Islet precursor cell (in vitro differentiated cells): Measurements from ENCODE around the gene SMC4.
A peak's percentile ranks its signal among the peaks of the same experiment; 100 is the strongest.

Source experiments
- DNase-seq: peaks from one replicate; pipeline ENCODE4 v3.0.0-alpha.2; 2018

Gene SMC4

DNA sequence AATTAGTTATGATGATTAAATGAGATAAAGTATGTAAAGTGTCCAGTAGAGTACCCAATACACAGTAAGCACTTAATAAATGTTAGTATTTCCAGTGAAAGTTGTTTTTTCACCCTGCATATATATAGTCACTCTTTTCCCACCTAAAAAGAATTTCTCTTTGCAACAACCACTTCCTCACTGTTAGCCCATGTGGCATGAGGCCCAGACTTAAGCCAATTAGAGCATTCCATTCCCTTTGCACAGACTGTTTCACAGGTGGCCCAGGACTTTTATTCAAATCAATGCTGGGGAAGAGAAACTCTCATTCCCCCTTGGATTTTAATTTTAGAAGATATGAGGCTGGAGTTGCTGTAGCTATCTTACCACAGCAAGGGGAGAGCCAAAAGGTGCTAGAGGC is 4.2 kb upstream of the SMC4 start:
- DNase-seq = peak; percentile 55

DNA sequence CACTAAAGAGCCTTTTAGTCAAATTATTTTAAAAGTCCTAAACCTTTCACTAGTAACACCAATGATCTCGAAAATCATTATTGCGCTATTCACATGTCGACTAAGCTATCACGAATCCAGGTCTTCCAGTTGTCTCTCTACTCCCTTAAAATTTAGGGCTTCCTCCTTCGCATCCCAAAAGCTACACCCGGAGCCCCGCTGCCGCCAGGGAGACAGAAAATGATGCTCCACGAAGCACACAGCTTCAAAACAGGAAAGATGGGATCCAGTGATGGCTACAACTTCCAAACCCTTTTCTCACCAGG is 678 bp upstream of the SMC4 start:
- no peak for DNase-seq

DNA sequence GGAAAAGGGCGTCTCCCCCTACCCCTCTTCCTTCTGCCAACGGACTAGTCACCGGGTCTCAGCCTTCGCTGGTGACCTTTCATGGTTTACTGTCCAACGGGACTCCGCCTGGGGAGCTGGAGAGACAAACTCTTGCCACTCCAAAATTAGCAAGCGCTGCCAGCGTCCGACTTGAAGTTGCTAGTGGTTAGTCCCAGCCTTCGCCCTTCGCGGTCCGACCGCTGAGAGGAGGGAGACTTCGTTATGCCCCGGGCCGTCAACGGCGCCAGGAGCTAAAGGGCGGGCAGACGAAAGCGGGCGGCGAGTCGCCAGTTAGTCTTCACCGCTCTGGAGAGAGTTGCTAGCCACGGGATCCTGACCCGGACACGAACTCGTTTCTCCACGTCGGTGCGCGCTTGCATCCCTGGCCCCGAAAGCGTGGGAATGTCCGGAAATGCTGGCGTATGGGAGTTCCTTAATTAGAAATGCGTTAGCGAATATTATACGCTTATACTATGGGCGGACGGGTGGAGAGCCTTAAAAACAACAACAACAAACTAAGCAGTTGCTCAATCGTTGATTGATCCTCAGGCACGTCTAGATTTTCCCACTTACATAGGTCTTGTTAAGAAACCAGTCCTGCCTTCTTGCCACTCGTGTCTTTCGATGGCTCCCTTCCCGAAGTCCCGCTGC is 716 bp downstream of the SMC4 start:
- DNase-seq = peak; percentile 69

DNA sequence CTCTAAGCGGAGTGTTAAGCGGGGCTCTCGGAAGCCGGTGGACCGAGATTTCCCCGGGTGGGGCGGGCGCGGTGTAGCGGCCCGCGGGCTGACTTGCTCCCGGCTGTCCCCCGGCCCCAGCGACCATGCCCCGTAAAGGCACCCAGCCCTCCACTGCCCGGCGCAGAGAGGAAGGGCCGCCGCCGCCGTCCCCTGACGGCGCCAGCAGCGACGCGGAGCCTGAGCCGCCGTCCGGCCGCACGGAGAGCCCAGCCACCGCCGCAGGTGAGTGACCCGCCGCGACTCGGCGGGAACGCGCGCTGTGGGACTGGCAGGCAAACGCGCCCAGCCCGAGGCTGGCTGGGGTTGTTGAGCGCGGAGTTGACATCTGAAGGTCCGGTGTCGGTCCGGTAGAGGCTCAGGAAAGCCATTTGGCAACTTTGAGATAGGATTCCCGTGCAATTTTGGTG is 1.3 kb downstream of the SMC4 start:
- peak; percentile 62 for DNase-seq

DNA sequence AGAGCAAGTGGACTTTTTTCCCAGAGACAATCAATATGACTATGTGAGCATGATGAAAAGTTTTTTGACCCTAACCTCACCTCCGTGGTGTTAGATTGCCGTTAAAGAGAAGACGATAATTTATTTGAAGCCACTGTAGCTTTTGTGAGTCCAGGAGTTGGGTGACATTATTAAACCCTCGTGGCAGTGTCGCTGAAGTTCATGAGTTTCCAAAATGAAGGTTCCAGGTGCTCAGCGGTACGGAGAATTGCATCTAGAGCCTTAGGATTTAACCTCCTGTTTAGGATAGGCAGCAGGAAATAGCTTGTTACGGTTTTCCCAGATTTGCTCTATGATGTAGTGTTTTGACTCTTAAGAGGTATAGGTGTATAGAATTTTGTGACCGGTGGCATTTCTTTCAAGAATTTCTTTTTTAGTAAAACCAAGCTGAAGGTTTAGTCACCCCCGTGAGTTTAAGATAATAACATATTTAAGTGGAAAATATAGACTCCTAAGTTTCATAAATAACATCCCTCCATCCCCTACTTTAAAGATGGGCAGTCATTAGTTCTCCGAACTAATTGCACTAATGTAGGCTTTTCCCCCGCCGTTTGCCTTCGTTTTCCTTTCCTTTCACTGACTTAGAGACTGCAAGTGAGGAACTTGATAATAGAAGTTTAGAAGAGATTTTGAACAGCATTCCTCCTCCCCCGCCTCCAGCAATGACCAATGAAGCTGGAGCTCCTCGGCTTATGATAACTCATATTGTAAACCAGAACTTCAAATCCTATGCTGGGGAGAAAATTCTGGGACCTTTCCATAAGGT is 2.0 kb downstream of the SMC4 start:
- no peak for DNase-seq

DNA sequence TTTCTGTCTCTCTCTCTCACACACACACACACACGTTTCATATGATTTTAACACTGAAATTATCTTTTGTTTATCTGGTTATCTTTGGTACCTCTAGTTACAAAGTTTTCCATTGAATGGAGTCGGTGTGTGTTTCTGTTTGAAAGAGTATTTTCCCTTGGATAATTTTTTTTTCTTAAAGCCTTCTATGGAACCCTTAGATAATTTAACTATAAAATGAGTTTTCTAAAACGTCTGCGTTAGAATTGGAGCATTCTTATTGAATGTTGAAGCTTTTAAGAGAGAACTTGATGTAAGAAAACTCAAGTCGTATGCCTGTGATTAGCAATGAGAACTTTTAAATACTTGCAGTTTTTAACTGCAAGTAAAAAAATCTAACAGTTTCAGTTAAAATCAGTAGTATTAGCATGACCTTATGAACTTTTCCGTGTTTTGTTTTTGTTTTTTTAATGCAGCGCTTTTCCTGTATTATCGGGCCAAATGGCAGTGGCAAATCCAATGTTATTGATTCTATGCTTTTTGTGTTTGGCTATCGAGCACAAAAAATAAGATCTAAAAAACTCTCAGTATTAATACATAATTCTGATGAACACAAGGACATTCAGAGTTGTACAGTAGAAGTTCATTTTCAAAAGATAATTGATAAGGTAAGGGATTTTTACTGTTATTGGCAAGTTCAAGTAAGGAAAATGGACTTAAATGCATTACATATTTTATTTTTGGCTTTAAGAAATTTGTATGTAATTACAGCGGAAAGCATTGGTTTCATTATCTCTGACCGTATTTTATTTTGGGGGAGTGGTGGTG is 3.0 kb downstream of the SMC4 start:
- DNase-seq = no peak

DNA sequence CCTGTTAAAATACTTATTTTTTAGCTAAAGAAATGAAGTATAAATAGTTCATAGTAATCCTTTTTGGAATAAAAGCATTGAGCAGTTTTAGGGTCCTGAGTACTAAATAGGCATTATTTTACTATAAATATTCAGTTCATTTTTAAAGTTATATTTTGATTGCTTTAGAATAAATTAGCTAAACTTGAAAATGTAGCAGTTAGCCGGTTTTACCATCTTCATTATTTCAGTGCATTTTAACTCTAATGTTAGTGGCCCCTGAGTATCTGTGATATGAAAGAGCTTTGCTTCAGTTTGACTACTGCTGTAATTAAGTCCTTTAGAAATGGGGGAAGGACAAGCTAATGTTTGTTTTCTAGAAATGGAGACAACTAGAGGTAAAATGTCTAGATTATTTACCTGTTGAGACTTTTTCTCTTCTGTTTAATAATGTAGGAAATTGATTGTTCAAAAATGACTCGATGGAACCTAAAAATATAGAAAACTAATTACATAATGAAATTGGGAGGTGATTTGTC is 3.6 kb downstream of the SMC4 start:
- no peak for DNase-seq

DNA sequence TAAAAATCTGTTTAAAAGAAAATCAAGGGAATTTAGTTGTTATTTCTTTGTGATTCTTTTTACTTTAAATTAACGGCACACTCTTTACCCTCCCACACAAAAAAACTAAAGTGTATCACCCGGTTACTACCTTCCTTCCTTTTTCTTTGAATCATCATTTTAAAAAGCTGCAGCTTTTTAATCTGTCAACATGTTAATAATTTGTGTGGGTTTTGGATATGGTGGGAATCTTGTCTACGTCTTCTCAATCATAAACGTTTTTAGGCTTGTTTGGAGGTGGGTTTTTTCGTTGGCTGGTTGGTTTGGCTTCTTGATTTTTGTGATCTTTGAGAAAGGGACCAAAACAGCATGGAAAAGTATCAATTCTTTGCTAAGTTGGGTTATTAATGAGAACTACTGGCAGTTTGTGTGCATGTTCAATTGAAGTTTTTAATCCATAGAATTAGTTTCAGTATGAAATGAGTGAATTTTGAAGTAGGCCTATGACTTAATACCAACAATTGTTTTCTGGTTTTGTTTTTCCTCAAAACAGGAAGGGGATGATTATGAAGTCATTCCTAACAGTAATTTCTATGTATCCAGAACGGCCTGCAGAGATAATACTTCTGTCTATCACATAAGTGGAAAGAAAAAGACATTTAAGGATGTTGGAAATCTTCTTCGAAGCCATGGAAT is 4.5 kb downstream of the SMC4 start:
- DNase-seq = no peak

DNA sequence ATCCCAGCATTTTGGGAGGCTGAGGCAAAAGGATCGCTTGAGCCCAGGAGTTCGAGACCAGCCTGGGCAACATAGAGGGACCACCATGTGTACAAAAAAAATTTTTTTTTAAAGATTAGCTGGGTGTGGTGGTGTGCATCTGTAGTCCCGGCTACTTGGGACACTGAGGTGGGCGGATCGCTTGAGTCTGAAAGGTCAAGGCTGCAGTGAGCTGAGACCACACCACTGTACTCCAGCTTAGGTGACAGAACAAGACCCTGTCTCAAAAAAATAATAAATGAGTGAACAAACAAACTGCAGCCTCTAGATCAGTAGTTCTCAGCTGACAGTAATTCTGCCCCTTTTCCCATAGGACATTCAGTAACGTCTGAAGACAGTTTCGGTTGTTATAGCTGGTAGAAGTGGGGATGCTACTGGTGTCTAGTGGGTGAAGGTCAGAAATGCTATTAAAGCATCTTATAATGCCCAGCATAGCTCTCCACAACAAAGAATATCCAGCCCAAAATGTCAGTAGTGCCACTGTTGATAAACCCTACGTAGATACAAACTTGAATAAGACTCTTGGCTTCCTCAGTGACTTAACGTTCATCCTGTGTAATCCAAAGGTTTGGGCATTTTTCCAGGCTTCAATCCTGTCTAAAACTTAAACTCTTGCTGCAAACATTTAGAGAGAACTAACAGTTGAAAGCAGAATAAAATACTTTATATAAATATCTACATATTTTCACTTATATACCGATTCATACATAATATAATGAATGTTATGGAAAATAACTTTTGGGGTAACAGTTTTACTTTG is 10.6 kb downstream of the SMC4 start:
- DNase-seq = no peak

DNA sequence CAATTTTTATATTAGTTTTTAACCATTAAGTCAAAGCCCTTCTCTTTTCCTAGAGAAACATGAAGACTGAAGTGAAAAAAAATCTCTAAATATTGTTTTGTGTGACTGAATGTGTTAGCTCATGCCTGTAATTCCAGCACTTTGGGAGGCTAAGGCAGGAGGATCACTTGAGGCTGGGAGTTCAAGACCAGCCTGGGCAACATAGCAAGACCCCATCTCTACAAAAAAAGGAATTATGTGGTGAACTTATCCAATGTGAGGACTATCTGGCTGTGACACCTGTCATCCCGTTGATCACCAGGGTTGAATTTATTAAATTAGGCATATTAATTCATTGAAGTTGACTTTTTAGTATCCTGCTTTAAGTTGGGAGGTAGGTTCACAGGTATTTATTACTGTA is 13.0 kb downstream of the SMC4 start:
- DNase-seq = no peak

DNA sequence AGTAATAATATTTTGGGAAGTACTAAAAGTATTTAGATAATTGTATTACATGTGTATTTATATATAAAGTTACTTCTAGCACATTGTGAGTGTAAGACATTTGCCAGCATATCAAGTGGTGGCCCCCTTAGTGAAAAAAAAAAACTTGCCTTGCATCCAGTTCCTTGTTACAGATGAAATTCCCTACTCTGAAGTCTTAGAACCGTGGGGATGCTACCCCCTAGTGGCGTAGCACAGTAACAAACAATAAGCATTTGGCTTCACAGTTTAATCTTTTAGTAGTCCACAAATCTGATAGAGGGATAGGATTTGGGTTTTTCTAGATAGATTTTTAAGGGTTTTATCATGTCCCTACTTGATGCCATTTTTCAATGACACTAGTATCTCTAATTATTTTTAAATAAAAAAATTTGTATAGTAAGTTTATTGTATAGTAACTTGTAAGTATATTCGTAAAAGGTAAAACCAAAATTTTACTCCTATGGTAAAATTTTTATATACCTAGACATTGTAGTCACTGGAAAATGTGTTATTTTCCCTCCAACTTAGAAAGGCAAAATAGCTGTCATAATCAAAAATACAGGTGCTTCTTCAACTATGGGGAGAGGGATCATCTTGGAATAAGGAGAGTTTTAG is 14.3 kb downstream of the SMC4 start:
- DNase-seq = peak; percentile 78

DNA sequence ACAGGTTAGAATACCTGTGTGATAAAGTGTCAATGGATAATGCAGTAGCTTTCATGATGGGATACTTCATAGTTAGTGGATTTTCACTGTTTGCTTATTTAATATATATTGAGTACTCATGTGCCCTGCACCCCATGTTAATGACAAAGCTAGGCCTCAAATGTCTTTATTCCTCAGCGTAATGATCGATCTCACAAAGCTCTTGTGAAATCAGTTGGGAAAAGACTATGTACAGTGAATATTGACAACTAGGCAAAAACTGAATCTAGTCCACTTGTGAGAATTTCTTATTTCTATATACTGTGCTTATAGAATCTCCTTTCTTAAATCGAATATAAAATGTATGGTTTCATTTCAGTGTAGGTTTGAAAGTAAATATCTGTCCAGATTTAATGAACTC is 17.9 kb downstream of the SMC4 start:
- DNase-seq = no peak

DNA sequence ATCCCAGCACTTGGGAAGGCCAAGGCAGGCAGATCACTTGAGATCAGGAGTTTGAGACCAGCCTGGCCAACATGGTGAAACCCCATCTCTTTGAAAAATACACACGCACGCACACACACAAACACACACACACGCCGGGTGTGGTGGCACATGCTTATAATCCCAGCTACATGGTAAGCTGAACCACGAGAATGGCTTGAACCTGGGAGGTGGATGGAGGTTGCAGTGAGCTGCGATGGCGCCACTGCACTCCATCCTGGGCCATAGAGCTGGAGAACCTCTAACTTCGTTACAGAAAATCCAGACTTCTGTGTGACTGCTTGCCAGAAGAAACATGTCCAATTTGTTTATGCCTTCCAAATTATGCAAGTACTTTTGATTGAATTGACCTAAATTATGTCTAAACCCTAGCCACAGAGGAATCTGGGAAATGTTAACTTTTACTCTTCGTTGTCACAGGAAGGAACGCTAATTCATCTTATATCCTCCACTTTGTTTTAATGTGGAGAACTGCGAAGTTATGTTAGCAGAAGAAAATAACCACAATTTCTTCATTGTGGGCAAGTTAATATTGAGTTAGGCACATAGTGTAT is 28.5 kb downstream of the SMC4 start:
- no peak for DNase-seq

DNA sequence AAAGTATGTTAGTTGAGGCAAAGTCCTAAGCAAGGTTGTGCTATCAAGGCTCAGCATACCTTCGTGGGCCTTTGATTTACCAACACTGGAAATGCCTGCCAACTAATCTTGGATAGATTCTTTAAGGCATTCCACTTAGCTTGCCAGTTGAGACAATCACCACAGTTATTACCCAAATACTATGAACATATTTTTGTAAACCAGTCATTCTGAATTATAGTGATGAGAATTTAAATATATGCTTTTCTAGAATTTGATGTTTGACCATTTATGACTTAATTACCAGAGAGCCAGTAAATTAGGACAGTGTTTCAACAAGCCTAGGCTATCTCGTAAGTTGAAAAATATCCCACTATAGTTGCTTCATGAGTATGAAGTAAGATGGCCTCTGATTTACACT is 34.6 kb downstream of the SMC4 start:
- no peak for DNase-seq

DNA sequence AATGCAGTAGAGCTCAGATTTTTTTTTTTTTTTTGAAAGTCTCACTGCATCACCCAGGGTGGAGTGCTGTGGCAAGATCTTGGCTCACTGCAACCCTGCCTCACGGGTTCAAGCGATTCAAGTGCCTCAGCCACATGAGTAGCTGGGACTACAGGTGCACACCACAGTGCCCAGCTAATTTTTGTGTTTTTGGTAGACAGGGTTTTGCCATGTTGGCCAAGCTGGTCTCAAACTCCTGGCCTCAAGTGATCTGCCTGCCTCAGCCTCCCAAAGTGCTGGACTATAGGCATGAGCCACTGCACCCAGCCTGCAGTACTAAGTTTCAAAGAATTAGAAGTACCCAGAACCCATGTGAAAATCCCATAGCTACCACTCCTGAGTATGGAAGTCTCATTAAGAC is 35.6 kb downstream of the SMC4 start:
- DNase-seq = no peak

DNA sequence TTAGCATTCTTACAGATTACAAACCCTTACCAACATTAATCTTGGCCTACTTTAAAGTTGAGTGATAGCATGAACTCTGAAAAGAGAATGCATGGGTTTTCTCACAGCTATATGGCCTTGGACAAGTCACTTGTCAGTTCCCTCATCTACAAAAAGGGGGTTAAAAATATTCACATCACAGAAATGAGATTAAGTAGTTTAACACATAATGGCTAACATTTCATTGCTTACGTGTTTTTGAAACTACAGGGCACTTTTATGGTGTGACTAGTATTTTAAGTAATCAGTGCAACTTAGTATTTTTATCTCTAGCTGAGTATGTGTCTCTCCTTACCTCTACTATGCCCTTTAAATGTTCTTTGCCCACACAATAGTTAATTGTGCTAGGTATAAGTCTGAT is 36.3 kb downstream of the SMC4 start:
- no peak for DNase-seq

DNA sequence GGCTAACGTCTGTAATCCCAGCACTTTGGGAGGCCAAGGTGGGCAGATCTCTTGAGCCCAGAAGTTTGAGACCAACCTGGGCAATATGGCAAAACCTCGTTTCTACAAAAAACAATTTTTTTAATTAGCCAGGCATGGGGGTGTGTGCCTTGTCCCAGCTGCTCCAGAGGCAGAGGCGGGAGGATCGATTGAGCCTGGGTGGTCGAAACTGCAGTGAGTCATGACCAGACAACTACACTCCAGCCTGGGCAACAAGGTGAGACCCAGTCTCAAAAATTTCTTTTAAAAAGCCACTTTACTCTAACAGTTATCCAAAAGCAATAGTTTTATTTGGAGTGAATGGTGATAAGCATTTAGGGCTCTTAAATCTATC is 37.6 kb downstream of the SMC4 start:
- no peak for DNase-seq

DNA sequence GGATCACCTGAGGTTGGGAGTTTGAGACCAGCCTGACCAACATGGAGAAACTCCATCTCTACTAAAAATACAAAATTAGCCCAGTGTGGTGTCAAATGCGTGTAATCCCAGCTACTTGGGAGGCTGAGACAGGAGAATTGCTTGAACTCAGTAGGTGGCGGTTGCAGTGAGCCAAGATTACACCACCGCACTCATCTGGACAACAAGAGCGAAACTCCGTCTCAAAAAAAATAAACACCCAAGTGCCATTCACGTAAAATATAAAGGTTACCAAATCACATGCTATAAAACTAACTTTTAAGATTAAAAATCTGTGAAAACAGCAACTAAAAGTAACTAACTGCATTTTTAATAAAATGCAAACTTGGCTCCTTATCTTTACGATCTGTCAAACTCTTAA is 41.2 kb downstream of the SMC4 start:
- DNase-seq = no peak

DNA sequence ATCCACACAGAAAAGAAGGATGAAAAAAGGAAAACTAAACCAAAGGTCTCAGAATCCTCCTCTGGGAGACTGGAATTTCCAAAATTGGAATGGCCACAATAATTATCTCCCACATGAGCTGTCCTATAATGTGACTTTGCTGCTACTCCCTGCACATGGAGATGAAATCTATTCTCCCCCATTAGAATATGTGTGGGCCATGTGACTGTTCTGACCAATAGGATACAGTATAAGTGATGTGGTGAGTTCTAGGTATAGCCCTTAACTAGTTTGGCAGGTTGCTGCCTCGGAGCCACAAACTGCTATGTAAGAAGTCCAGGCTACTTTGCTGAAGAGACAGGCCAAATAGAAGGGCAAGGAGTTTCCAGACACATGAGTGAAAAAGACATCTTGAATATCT is 45.0 kb downstream of the SMC4 start:
- DNase-seq = no peak

DNA sequence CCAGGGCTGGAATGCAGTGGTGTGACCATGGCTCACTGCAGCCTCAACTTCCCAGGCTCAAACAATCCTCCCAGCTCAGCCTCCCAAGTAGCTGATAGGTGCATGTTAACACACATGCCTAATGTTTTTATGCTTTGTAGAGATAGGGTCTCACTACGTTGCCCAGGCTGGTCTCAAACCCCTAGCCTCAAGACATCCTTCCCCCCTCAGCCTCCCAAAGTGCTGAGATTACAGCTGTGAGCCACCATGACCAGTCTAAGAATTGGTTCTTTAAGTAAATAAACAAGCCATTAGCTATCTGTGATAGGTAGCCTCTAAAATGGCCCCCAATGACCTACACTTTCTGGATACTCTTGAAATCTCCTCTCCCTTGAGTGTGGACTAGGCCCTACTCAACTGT is 46.4 kb downstream of the SMC4 start:
- no peak for DNase-seq

DNA sequence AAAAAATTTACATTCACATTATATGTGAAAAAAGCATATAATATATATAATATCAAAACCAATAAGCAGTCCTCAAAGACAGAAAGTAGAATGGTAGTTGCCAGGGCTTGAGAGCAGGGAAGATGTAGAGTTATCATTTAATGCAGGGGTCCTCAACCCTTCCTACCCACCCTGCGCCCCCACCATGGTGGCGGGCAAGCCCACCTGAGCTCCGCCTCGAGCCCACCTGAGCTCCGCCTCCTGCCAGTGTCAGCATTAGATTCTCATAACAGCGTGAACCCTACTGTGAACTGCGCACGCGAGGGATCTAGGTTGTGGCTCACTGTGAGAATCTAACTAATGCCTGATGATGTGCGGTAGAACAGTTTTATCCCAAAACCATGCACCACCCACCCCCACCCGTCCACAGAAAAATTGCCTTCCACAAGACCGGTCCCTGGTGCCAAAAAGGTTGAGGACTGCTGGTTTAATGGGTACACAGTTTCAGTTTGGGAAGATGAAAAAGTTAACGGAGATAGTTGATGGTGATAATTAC is 47.1 kb downstream of the SMC4 start:
- no peak for DNase-seq
